Activated naive CD8-positive, alpha-beta T cell treated with anti-CD3 and anti-CD28 coated beads, Interleukin-2, amount 50 U/mL, for 16 hours (primary cell): ENCODE measurements around the gene SLX9.

Experiments
- DNase-seq: peaks from one replicate; pipeline ENCODE4 v3.0.0-alpha.2; 2020; ENCODE audit warnings: low read depth, low spot score

SLX9 gene

DNA sequence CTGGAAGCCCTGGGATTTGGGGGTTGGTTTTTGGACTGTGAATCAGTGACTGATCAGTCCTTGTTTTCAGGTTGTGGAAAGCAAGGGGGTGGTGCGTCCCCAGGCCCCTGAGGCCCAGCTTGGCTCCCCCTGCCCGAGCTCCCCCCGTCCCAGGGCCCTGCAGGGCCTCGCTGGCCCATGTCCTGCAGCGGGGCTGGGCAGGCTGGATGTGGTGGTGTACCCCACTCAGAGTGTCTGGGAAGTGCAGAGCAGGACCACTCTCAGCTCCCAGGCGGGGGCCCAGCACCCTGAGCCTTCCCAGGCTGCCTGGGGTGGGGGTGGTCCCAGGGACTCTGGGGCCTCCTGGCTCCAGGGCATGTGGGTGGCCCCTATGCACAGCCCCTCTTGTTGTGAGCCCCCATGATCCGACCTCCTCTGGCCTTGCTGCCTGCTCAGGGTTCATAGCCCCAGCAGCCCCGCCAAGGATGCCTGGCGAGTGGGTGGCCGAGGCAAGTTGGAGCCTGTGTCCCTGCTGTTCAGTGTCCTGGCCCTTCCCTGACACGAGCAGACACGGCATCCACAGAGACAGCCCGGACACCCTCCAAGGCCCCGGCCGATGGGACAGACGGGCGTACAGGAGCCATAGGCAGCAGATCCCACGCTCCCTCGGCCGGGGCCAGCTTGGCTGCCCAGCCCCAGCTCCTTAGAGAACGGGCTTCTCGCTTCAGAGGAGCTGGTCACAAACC, 37.9 kb downstream of the SLX9 start:
- no peak for DNase-seq

GRCh38 chr21:44979687-44980561, 40.1 kb downstream of the SLX9 start:
- no peak for DNase-seq

GRCh38 chr21:44980562-44981489, 41.0 kb downstream of the SLX9 start:
- DNase-seq, result no peak

- no peak for DNase-seq
These were observed 42.9 kb downstream of the SLX9 start for GRCh38 chr21:44982558-44983250.

GRCh38 chr21:44983421-44984206, 43.8 kb downstream of the SLX9 start:
- DNase-seq, result no peak

DNA sequence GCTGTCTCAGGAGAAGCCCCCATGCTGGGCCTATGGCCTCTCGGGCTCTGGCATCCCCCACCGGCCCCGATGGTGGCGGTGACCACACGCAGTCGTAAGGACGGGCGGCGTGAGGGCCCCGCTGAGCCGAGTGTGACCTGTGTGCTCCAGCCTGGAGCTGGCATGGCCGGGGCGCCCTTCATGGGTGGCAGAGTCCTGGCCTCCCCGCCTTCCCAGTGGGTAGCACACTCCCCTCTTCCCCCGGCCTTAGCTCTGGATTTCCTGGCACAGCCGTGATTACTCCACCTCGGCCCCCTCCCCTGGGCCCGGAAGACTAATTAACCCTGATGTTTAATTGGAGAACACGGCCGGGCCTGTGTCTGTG, 44.6 kb downstream of the SLX9 start:
- DNase-seq, result no peak

DNA sequence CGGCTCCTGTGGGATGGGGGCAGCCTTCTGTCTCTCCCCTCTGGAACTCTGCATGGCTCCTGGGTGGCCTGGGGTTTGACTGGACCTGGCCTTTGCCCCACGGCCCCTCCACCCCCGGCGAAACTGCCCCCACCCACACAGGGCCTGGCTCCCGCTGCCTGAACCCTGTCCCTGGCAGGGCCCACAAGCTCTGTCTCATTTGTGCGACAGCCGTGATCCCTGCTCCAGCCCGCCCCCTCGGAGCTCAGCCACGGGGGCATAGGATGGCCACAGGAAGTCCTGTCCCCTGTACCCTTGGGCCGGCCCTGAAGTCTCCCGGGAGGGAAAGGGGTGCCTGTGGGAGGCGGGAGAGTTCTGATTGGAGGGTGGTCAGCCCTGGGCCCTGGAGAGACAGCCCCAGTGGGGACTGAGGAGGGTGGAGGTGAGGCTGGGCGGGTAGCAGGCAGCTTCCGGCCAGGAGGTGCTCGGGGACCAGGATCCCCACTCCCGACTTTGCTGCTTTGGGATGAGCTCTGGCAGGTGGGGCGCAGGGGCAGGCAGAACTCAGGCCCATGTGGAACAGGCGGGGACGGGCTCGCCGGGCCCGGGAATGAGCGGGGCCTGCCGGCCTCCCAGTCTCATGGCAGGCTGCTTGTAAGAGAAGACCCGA, 45.1 kb downstream of the SLX9 start:
- no peak for DNase-seq

- no peak for DNase-seq
These were observed 45.9 kb downstream of the SLX9 start for GRCh38 chr21:44985441-44986401.

- no peak for DNase-seq
These were observed 46.9 kb downstream of the SLX9 start for GRCh38 chr21:44986471-44987291.

DNA sequence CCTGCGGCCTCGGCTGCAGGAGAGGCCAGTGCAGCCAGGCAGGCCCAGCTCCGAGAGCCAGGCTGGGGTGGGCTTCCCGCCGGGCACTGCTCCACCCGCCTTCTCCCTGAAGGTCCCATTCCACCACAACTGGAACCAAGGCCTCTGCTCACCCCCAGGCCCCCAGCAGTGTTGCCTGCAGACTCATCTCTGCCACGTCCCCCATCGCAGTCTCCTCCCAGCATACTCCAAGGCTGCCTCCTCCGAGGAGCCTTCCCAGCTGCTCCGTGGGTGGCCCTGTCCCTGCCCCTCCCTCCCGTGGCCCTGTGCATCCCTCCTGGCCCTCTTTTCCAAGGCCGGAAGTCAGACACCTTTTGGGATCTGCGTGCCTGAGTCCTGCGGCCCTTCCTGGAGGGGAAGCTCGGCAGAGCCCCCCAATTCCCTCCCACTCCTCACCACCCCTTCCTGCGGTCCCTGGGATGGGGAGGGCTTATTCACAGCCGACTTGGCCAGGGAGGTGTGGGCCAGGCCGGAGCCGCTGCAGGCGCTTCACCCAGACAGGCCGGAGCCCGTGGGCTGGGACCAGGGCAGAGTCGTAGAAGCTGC, 47.6 kb downstream of the SLX9 start:
- no peak for DNase-seq

- no peak for DNase-seq
These were observed 48.2 kb downstream of the SLX9 start for GRCh38 chr21:44987886-44988606.

GRCh38 chr21:44988607-44989536, 49.0 kb downstream of the SLX9 start:
- DNase-seq, result no peak

GRCh38 chr21:44989537-44989886, 49.7 kb downstream of the SLX9 start:
- DNase-seq, result no peak

- DNase-seq, result no peak
These were observed 50.3 kb downstream of the SLX9 start for GRCh38 chr21:44989943-44990780.

- DNase-seq, result no peak
These were observed 51.1 kb downstream of the SLX9 start for GRCh38 chr21:44990921-44991320.
